T-cell (primary cell): ENCODE data around the gene ROGDI. TPM values are rescaled to one million over a fixed set of nuclear protein-coding genes. Genes with fewer than 3 reads are reported as not detected.

Source experiments
- ATAC-seq, 4 experiments: fragments of 200-7000 bp in 3 of 4; fragments of 150-1000 bp in 1 of 4; cut with Tn5 transposase; replicated peaks in 1 of 4; 1 replicate in 3 of 4; 2 replicates in 1 of 4; pipeline ENCODE4 v1.10.0; 2021; ENCODE audit warnings: moderate library complexity in 3 of 4, mild to moderate bottlenecking in 2 of 4, moderate number of reproducible peaks in 1 of 4
- CTCF ChIA-PET, 2 donors: fragments of 300-600 bp; sonication (Branson Sonifier 250); formaldehyde crosslinking; loops; one replicate each; lab custom pipeline; 2022; ENCODE audit warnings: antibody characterized with exemption in 2 of 2; lab: Charles Lee
- POLR2A ChIA-PET, 2 donors: fragments of 300-600 bp; sonication (Branson Sonifier 250); formaldehyde crosslinking; loops; one replicate each; lab custom pipeline; 2022; ENCODE audit warnings: antibody characterized with exemption in 2 of 2; lab: Charles Lee
- DNase-seq, 35 experiments: peaks; one replicate each; pipeline versions ENCODE4 v3.0.0 to v3.0.0-alpha.2; 2013 to 2023
- H3K27ac ChIP-seq: one replicate; pipeline ENCODE4 v1.5.1; 2013; ENCODE audit warnings: low read length
- H3K27me3 ChIP-seq, 2 experiments: replicated peaks in 1 of 2; 1 replicate in 1 of 2; 2 replicates in 1 of 2; pipeline versions ENCODE4 v1.6.1 to v1.7.0; 2013; ENCODE audit warnings: low read length in 1 of 2, mixed read lengths in 1 of 2; ENCODE audit not compliant: control insufficient read depth in 2 of 2, insufficient read depth in 2 of 2; ENCODE audit errors: extremely low read depth in 1 of 2
- H3K36me3 ChIP-seq, 2 donors: 1 replicate in 1 of 2; 2 replicates in 1 of 2; pipeline versions ENCODE4 v1.6.1 to v1.7.0; 2013; ENCODE audit warnings: low read length in 1 of 2; ENCODE audit not compliant: control insufficient read depth in 2 of 2, insufficient read depth in 1 of 2; ENCODE audit errors: extremely low read depth in 1 of 2
- H3K4me1 ChIP-seq, 2 experiments: 1 replicate in 1 of 2; 2 replicates in 1 of 2; pipeline versions ENCODE4 v1.6.1 to v1.7.0; 2013; ENCODE audit warnings: low read length in 2 of 2, mixed read lengths in 1 of 2; ENCODE audit not compliant: insufficient read depth in 2 of 2, control insufficient read depth in 1 of 2; ENCODE audit errors: extremely low read depth in 1 of 2
- H3K4me3 ChIP-seq, 2 donors: 1 replicate in 1 of 2; 2 replicates in 1 of 2; pipeline versions ENCODE4 v1.5.1 to v1.7.0; 2013; ENCODE audit warnings: mild to moderate bottlenecking in 2 of 2, low read length in 1 of 2, moderate library complexity in 1 of 2; ENCODE audit not compliant: control insufficient read depth in 1 of 2; ENCODE audit errors: extremely low read depth in 1 of 2
- H3K9me3 ChIP-seq: 2 replicates; pipeline ENCODE4 v1.7.0; 2013
- H3K27ac Mint-ChIP-seq, 2 donors: one replicate each; pipeline ENCODE4 v1.8.0; 2020 to 2021; ENCODE audit warnings: mild to moderate bottlenecking in 2 of 2, mixed read lengths in 2 of 2
- H3K27me3 Mint-ChIP-seq, 2 donors: one replicate each; pipeline ENCODE4 v1.8.0; 2021 to 2022; ENCODE audit warnings: mixed read lengths in 2 of 2
- H3K36me3 Mint-ChIP-seq: one replicate; pipeline ENCODE4 v1.8.0; 2021; ENCODE audit warnings: mixed read lengths
- H3K4me1 Mint-ChIP-seq, 3 donors: one replicate each; pipeline ENCODE4 v1.8.0; 2020 to 2022; ENCODE audit warnings: mixed read lengths in 3 of 3, mild to moderate bottlenecking in 1 of 3
- H3K4me3 Mint-ChIP-seq, 3 donors: one replicate each; pipeline ENCODE4 v1.8.0; 2020 to 2022; ENCODE audit warnings: mild to moderate bottlenecking in 3 of 3, mixed read lengths in 3 of 3, moderate library complexity in 3 of 3
- H3K9me3 Mint-ChIP-seq, 3 donors: one replicate each; pipeline ENCODE4 v1.8.0; 2020 to 2022; ENCODE audit warnings: mixed read lengths in 3 of 3
- WGBS: methylation state at CpG from one replicate; pipeline ENCODE4 v1.1.5; 2013; ENCODE audit warnings: missing lambda C conversion rate; ENCODE audit not compliant: insufficient coverage; 5-methylcytosine and 5-hydroxymethylcytosine counted together
- total RNA-seq, 35 experiments: library from RNA in 6 of 35; stranded (reverse) in 6 of 35; fragments of 120-200 nt in 1 of 35; gene quantifications; one replicate each; pipeline versions ENCODE4 v1.2.1 to v1.2.4 and lab custom pipeline; 2013 to 2026

ROGDI gene
- total RNA-seq, 5 donors from 2014 or later (not counting 1 experiment from before 2014, with no cell fraction given) = 12.1 to 20.2 (median 13.2) TPM

DNA sequence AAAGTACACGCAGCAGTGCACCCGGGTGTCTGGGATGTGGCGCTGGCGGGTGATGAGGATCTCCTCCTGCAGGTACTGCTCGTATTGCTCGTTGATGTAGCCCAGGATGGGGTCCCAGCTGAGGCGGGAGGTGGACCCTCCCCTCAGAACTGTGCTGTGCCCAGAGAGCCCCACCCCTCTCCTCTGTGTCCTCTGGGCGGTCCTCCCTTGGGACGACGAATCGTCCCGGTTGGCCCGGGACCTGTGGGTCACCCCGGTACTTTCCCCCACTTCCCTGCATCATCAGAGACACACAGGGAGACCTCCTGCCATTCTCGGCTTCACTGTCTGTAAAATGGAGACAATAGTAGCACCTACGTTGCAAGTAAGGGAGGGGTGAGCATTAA, 18.5 kb downstream of the ROGDI start:
- ATAC-seq (no peak), DNase-seq (no peak)
- no peaks in the 10 kb centered on the region for H3K36me3 ChIP-seq
- Mint-ChIP-seq H3K27me3 (peaks cover 0 to 2% of the 10 kb centered on the region in 2 donors), H3K9me3 (no peaks in the 10 kb centered on the region), H3K4me1 (no peaks in the 10 kb centered on the region), H3K27ac (no peak overlapping the region), H3K4me3 (no peak overlapping the region), H3K36me3 (no peaks in the 10 kb centered on the region)
- H3K4me3 ChIP-seq = no peak overlapping the region
- WGBS = 82% methylated on average over 8 of the region's 16 CpGs
- CTCF ChIA-PET = no interaction called here
- H3K9me3 ChIP-seq = no peaks in the 10 kb centered on the region
- H3K27me3 ChIP-seq = peaks cover 0 to 3% of the 10 kb centered on the region in 2 experiments
- POLR2A ChIA-PET = no interaction called here
- no peak overlapping the region for H3K27ac ChIP-seq
- no peaks in the 10 kb centered on the region for H3K4me1 ChIP-seq

DNA sequence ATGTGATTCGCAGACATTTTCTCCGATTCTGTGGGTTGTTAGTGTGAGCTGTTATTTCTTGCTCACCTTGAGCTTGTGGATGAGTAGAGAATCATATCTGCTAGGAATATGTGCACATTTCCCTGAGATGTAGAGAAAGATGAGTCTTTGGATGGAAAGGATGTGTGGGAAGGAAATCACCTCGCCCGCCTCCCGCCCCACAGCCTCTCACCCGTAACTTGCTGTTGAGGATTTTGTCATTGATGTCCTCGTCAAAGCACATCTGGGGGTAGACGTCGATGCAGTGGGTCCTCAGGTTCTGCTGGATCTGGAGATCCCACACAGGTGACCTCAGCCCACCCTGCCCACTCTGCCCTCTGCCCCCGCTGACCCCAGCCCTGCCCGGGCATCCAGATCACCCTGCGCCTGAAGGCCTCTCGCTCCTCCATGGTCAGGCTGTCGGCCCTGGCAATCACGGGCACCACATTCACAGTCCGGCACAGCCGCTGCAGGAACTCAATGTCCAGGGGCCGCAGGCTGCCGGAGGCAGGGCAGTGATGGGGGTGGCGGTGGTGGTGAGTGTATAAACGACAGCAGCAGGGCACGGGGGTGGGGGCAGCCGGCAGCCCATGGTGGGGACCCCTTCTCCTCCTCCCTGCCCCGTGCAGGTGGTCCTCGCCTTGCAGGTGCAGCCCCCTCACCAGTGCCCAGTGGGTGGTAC, 19.0 kb downstream of the ROGDI start:
- no peaks in the 10 kb centered on the region for H3K4me1 Mint-ChIP-seq
- ChIA-PET CTCF (no interaction called here), POLR2A (no interaction called here)
- 89% methylated on average over 10 of the region's 25 CpGs for WGBS
- H3K27me3 Mint-ChIP-seq = peaks cover 0 to 2% of the 10 kb centered on the region in 2 donors
- H3K36me3 ChIP-seq = no peaks in the 10 kb centered on the region
- H3K9me3 ChIP-seq = no peaks in the 10 kb centered on the region
- no peaks in the 10 kb centered on the region for H3K4me1 ChIP-seq
- no peak overlapping the region for H3K4me3 ChIP-seq
- no peaks in the 10 kb centered on the region for H3K36me3 Mint-ChIP-seq
- no peak overlapping the region for H3K27ac ChIP-seq
- ATAC-seq = no peak
- H3K27ac Mint-ChIP-seq = no peak overlapping the region
- no peak overlapping the region for H3K4me3 Mint-ChIP-seq
- no peak for DNase-seq
- H3K27me3 ChIP-seq = peaks cover 0 to 3% of the 10 kb centered on the region in 2 experiments
- no peaks in the 10 kb centered on the region for H3K9me3 Mint-ChIP-seq

DNA sequence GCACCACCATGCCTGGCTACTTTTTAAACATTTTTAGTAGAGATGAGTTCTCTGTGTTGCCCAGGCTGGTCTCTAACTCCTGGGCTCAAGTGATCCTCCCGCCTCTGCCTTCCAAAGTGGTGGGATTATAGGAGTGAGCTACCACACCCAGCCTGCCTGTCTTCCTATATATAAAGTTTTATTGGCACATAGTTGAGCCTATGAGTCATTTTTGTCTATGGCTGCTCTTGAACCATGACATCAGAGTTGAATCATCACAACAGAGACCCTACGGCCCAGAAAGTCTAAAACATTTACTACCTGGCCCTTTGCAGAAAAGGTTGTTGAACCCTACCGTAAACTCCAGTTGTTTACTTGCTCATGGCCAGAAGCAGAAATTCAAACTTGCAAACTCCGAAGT, 22.2 kb downstream of the ROGDI start:
- no peak for ATAC-seq
- H3K9me3 ChIP-seq = no peaks in the 10 kb centered on the region
- ChIA-PET POLR2A (no interaction called here), CTCF (interaction anchor here in 1 of 2 donors (0.5 kb wide), 1 partner anchor 367 kb away, joined by 3 read pairs; no protein-coding TSS in a partner anchor)
- no peak overlapping the region for H3K4me3 Mint-ChIP-seq
- H3K4me1 ChIP-seq = no peaks in the 10 kb centered on the region
- no peaks in the 10 kb centered on the region for H3K36me3 Mint-ChIP-seq
- no peak overlapping the region for H3K27ac Mint-ChIP-seq
- H3K4me1 Mint-ChIP-seq = no peaks in the 10 kb centered on the region
- no peak overlapping the region for H3K4me3 ChIP-seq
- H3K27me3 ChIP-seq = peaks cover 0 to 3% of the 10 kb centered on the region in 2 experiments
- peaks cover 0 to 2% of the 10 kb centered on the region in 2 donors for H3K27me3 Mint-ChIP-seq
- H3K27ac ChIP-seq = no peak overlapping the region
- H3K36me3 ChIP-seq = no peaks in the 10 kb centered on the region
- 94% methylated on average over 3 of the region's 4 CpGs for WGBS
- DNase-seq = no peak
- no peaks in the 10 kb centered on the region for H3K9me3 Mint-ChIP-seq

DNA sequence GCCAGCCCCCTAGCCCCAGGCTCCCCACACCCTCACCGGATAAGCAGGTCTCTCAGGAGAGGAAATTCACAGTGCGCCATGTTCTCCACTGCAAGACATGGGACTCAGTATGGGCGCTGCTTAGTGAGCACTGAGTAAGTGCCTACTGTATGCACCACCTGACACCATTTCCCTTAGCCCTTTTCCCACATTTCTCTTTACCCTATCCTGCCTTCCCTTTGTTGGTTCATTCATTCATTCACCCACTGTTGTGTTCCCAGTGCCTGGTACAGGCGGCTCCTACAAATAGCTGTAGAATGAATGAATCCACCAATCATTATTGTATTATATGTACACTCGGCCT, 24.4 kb downstream of the ROGDI start:
- H3K4me3 Mint-ChIP-seq = no peak overlapping the region
- no peaks in the 10 kb centered on the region for H3K27me3 Mint-ChIP-seq
- Histone ChIP-seq H3K36me3 (no peaks in the 10 kb centered on the region), H3K4me3 (no peak overlapping the region), H3K27ac (no peak overlapping the region), H3K4me1 (no peaks in the 10 kb centered on the region), H3K9me3 (no peaks in the 10 kb centered on the region), H3K27me3 (no peaks in the 10 kb centered on the region)
- no peak for ATAC-seq
- CTCF ChIA-PET = no interaction called here
- H3K36me3 Mint-ChIP-seq = no peaks in the 10 kb centered on the region
- no peaks in the 10 kb centered on the region for H3K9me3 Mint-ChIP-seq
- WGBS = 93% methylated on average over 3 of the region's 5 CpGs
- POLR2A ChIA-PET = no interaction called here
- no peak for DNase-seq
- H3K27ac Mint-ChIP-seq = no peak overlapping the region
- H3K4me1 Mint-ChIP-seq = no peaks in the 10 kb centered on the region

DNA sequence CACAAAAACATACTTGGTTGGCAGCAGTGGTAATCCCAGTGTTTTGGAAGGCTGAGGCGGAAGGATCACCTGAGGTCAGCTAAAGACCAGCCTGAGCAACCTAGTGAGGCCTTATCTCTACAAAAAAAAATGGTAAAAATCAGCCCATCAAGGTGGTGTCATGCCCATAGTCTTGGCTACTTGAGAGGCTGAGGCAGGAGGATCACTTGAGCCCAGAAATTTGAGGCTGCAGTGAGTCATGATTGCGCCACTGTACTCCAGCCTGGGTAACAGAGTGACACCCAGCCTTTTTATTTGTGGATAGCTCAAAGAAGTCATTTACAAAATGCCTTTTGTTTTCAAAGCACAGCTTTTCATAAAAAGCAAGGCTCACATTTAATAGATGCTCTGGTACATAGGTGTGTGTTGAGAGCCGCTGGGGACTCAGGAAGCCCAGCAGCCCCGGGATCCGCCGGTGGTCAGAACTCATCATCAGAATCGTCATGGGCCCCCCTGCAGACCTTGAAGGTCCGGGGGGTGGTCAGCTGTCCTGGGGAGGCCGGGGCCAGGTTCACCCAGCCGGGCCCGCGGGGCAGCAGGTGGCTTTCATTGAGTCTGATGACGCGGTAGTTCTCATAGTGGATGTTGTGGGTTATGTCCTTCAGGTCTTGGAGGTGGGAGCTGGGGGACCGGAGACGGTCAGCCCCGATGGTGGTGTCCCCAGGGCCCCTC, 24.9 kb downstream of the ROGDI start:
- POLR2A ChIA-PET = no interaction called here
- Histone ChIP-seq H3K27ac (no peak overlapping the region), H3K4me3 (no peak overlapping the region), H3K9me3 (no peaks in the 10 kb centered on the region), H3K4me1 (no peaks in the 10 kb centered on the region), H3K36me3 (no peaks in the 10 kb centered on the region), H3K27me3 (no peaks in the 10 kb centered on the region)
- DNase-seq (no peak), ATAC-seq (no peak)
- Mint-ChIP-seq H3K36me3 (no peaks in the 10 kb centered on the region), H3K4me1 (no peaks in the 10 kb centered on the region), H3K27ac (no peak overlapping the region), H3K9me3 (no peaks in the 10 kb centered on the region), H3K27me3 (no peaks in the 10 kb centered on the region), H3K4me3 (no peak overlapping the region)
- 86% methylated on average over 6 of the region's 17 CpGs for WGBS
- CTCF ChIA-PET = no interaction called here

GRCh38 chr16:4776141-4776705, 26.2 kb downstream of the ROGDI start:
- no peaks in the 10 kb centered on the region for H3K36me3 Mint-ChIP-seq

More at GRCh38 chr16:4776141-4776705, 26.2 kb downstream of the ROGDI start:
- H3K4me3 Mint-ChIP-seq = no peak overlapping the region
- Histone ChIP-seq H3K36me3 (no peaks in the 10 kb centered on the region), H3K4me3 (no peak overlapping the region), H3K27me3 (no peaks in the 10 kb centered on the region), H3K4me1 (no peaks in the 10 kb centered on the region), H3K9me3 (no peaks in the 10 kb centered on the region), H3K27ac (no peak overlapping the region)
- H3K27ac Mint-ChIP-seq = no peak overlapping the region
- no peak for DNase-seq
- ChIA-PET POLR2A (no interaction called here), CTCF (no interaction called here)
- 80% methylated on average over 1 of the region's 2 CpGs for WGBS
- no peaks in the 10 kb centered on the region for H3K4me1 Mint-ChIP-seq
- H3K27me3 Mint-ChIP-seq = no peaks in the 10 kb centered on the region
- no peaks in the 10 kb centered on the region for H3K9me3 Mint-ChIP-seq
- ATAC-seq = no peak
